Measurements from ENCODE around the gene PSPN.

PSPN gene

DNA sequence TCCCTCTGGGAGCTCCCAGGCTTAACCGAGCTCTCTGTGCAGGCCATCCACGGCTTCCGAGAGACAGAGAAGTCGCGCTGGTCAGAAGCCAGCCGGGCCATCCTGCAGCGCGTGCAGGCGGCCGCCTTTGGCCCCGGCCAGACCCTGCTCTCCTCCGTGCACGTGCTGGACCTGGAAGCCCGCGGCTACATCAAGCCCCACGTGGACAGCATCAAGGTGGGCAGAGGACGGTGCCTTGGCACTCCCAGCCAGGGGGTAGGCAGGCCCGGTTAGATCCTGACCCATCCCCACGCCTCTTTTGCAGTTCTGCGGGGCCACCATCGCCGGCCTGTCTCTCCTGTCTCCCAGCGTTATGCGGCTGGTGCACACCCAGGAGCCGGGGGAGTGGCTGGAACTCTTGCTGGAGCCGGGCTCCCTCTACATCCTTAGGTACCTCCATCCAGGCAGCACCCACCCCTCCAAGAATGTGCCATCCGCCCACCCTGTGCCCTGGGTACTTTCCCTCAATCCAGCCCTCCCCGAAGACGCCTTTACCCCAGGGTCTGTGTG lies 1.5 kb downstream of the PSPN start:
- DNase-seq (ENCODE audit: low read depth, low spot score): no peak
- no peak for TF ChIP-seq CTCF (IDR thresholded peaks at IDR 0.05; ENCODE audit: insufficient read depth, low read length, missing control alignments)
- POLR2A ChIA-PET: no interaction called here
- H3K4me3 ChIP-seq (ENCODE audit: low read depth, low read length): peak overlapping the region; percentile 67
- CTCF ChIA-PET: interaction anchor here (1.0 kb wide), 1 partner anchor 155 kb away, joined by 5 read pairs; no protein-coding TSS in a partner anchor

GRCh38 chr19:6373813-6374108 lies 2.0 kb downstream of the PSPN start:
- DNase-seq (ENCODE audit: low read depth, low spot score): no peak
- ChIA-PET POLR2A (no interaction called here), CTCF (interaction anchor here (1.0 kb wide), 1 partner anchor 155 kb away, joined by 5 read pairs; no protein-coding TSS in a partner anchor)
- TF ChIP-seq CTCF (IDR thresholded peaks at IDR 0.05; ENCODE audit: insufficient read depth, low read length, missing control alignments): no peak
- peak overlapping the region; percentile 67 for H3K4me3 ChIP-seq (ENCODE audit: low read depth, low read length)

DNA sequence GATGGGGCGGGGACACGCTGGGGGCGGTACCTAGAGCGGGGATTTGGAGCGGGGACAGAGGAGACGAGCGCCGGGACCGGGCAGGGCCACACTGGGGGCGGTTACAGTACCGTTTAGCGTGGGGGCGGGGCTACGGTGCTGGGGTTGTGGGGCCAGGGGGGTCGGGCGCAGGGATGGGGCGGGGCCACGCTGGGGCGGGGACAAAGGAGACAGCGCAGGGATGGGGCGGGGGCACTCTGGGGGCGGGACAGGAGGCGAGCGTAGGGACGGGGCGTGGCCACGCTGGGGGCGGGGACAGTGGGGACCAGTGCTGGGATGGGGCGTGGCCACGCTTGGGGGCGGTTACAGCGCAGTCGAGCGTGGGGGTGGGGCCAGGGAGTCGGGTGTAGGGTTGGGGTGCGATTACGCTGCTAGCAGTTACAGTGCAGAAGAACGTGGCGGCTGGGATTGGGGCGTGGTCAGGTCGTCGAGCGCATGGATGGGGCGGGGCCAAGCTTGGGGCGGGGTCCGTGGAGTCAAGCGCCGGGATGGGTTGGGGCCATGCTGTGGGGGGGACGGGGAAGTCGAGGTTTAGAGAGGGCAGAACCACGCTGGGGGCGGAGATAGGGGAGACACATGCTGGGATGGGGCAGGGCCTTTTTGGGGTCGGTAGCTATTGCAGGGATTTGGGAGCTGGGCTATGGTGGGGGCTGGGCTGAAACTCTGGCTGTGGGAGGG lies 2.5 kb downstream of the PSPN start:
- POLR2A ChIA-PET: interaction anchor here (1.0 to 1.7 kb wide), 3 partner anchors 12 to 20 kb away, joined by 4 to 17 read pairs (median 9); partner anchors contain the start of genes CLPP and GTF2F1
- CTCF ChIA-PET: interaction anchor here (0.7 to 1.1 kb wide), 4 partner anchors 10 to 386 kb away, joined by 3 to 5 read pairs (median 4); no protein-coding TSS in a partner anchor
- peak overlapping the region; percentile 85 for H3K4me3 ChIP-seq (ENCODE audit: low read depth, low read length)
- DNase-seq (ENCODE audit: low read depth, low spot score): peak; percentile 85
- TF ChIP-seq CTCF (IDR thresholded peaks at IDR 0.05; ENCODE audit: insufficient read depth, low read length, missing control alignments): no peak

DNA sequence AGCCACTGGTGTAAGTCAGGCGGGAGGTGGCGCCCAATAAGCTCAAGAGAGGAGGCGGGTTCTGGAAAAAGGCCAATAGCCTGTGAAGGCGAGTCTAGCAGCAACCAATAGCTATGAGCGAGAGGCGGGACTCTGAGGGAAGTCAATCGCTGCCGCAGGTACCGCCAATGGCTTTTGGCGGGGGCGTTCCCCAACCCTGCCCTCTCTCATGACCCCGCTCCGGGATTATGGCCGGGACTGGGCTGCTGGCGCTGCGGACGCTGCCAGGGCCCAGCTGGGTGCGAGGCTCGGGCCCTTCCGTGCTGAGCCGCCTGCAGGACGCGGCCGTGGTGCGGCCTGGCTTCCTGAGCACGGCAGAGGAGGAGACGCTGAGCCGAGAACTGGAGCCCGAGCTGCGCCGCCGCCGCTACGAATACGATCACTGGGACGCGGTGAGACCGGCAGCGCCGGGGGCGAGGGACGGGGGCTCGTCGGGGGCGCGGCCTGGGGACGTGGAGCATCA lies 3.1 kb downstream of the PSPN start, which contains the start of gene ALKBH7:
Gene ALKBH7 (plus strand): TSS at position 201 of the 502 bp plus-strand sequence. CDS start 27 bp downstream, at position 228.
- TF ChIP-seq CTCF (IDR thresholded peaks at IDR 0.05; ENCODE audit: insufficient read depth, low read length, missing control alignments): no peak
- CTCF ChIA-PET: interaction anchor here (0.7 to 1.1 kb wide), 4 partner anchors 9 to 385 kb away, joined by 3 to 5 read pairs (median 4); no protein-coding TSS in a partner anchor
- POLR2A ChIA-PET: interaction anchor here (0.6 to 1.7 kb wide), 7 partner anchors 12 to 364 kb away, joined by 3 to 17 read pairs (median 4); partner anchors contain the start of genes CLPP, GTF2F1 and KHSRP
- peak; percentile 99 for DNase-seq (ENCODE audit: low read depth, low spot score)
- peak within 1 kb of the TSS; percentile 85 for H3K4me3 ChIP-seq (ENCODE audit: low read depth, low read length)

GRCh38 chr19:6364353-6364752 lies 11.4 kb downstream of the PSPN start:
- no peak for TF ChIP-seq CTCF (IDR thresholded peaks at IDR 0.05; ENCODE audit: insufficient read depth, low read length, missing control alignments)
- DNase-seq (ENCODE audit: low read depth, low spot score): no peak
- H3K4me3 ChIP-seq (ENCODE audit: low read depth, low read length): no peak overlapping the region
- ChIA-PET CTCF (interaction anchor here (1.5 to 1.9 kb wide), 2 partner anchors 8 to 27 kb away, joined by 4 read pairs; partner anchors contain the start of gene ALKBH7), POLR2A (no interaction called here)

GRCh38 chr19:6362351-6362801 lies 13.4 kb downstream of the PSPN start:
- ChIA-PET POLR2A (no interaction called here), CTCF (interaction anchor here (1.4 to 2.0 kb wide), 4 partner anchors 8 to 314 kb away, joined by 3 to 6 read pairs (median 4); partner anchors contain the start of gene ALKBH7)
- peak overlapping the region; percentile 77 for H3K4me3 ChIP-seq (ENCODE audit: low read depth, low read length)
- no peak for DNase-seq (ENCODE audit: low read depth, low spot score)
- no peak for TF ChIP-seq CTCF (IDR thresholded peaks at IDR 0.05; ENCODE audit: insufficient read depth, low read length, missing control alignments)
